Left ventricle myocardium superior (tissue), 1 donor: ENCODE data around the gene WDR6. TPM values are rescaled to one million over a fixed set of nuclear protein-coding genes. Genes with fewer than 3 reads are reported as not detected.
A peak's percentile ranks its signal among the peaks of the same experiment; 100 is the strongest.
"Not testable (repeated sequence)": the region's sequence is repeated elsewhere in the genome, so short reads cannot be mapped to it uniquely, and the experiment has no call there.

Source experiments
- ATAC-seq: fragments of 200-7000 bp; cut with Tn5 transposase; one replicate; pipeline ENCODE4 v1.9.1; 2020; ENCODE audit warnings: mild to moderate bottlenecking, moderate library complexity
- DNase-seq: peaks from one replicate; pipeline ENCODE4 v3.0.0-alpha.2; 2020
- intact Hi-C: fragments of 100-400 bp; cut with micrococcal nuclease; formaldehyde crosslinking; loops from one replicate; pipeline ENCODE4 v1.11.0; 2022
- total RNA-seq: library from RNA; stranded (reverse); fragmentation: NEBNext Ultra II Directional; extraction: Animal tissue kit (Norgen Biotek cat#: 25700); gene quantifications from one replicate; pipeline ENCODE4 v1.2.1, GENCODE V29; 2021
- donor health status: DM: no; HTN: yes; CAD: no; lungs with severe emphysema.

WDR6 gene
- total RNA-seq, 1 donor from 2014 or later: 86.9 TPM

DNA sequence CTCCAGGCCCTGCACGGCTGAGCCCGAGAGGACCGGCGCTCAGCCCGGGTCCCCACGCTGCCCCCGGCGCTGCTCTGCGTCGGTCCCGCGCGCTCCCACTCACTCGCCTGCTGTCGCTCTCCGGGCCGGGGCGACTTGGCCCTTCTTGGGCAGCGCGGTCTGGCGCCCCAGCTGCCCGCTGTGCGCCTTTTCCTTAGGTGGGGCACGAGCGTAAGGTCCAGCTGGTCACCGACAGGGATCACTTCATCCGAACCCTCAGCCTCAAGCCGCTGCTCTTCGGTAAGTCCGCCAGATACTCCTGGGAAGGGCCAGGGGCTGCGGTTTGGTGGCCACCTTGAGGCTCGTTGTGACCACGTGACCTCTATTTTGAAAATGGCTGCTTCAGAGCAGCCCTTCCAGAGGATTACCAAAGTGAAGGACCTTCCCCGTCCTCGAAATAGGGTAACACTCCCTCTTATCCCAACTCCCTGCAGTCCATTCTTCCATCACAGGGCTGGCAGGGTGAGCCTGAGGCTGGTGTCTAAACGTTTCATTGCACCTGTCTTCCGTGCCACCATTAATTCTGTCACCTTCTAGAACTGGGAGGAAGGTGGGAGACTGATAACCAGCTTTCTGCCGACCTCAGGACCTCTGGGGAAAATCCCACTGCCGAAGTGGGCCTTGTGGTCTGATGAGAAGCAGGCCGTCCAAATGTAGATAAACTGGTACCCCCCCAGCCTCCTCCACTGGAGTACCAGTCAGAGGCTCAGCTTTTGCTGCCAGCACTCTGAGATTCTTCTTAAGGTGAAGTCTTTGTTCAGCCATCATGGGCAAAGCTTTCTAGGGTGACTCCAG, 16.3 kb upstream of the WDR6 start:
- intact Hi-C loops: no loop called here
- ATAC-seq: peak; percentile 25
- peak; percentile 43 for DNase-seq

DNA sequence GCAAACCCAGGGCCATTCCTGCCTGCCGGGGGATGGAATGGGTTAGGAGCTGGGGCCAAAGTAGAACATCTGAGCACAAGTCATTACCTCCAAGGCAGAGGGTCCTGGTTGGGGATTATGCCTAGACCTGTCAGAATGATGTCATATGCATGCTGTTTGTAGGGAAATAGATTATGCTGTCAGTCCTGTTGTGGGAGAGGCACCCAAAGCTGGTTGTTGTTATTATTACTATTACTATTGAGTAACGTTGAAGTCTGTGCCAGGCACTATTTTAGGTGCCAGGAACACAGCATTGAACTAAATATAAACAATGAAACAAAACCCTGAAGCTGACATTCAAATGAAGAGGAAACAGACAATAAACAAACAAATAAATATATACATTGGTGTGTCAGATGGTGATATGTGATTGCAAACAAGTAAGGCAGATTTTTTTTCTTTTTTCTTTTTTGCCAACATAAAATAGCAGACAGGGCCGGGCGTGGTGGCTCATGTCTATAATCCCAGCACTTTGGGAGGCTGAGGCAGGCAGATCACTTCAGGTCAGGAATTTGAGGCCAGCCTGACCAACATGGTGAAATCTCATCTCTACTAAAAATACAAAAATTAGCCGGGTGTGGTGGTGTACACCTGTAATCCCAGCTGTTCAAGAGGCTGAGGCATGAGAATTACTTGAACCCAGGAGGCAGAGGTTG, 15.2 kb upstream of the WDR6 start:
- no peak for DNase-seq
- ATAC-seq: no peak
- intact Hi-C loops: no loop called here

DNA sequence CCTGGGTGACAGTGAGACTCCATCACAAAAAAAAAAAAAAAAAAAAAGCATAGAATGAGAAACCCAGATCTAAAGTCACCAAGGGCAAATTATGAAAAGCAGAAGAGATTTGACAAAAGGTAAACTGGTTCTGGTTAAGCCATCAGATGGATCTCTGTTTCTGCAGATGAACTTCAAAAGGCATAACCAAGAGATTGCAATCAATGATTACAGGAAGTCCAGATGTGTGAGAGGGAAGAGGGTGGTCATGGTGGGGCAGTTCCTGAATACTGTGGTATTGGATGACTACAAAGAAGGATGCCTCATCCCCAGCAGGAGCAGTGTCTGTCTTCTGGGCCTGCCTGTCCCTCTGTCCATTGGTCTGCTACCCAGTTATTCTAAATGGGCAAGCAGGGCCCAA, 13.4 kb upstream of the WDR6 start:
- ATAC-seq (no peak), DNase-seq (no peak)
- intact Hi-C loops: no loop called here

DNA sequence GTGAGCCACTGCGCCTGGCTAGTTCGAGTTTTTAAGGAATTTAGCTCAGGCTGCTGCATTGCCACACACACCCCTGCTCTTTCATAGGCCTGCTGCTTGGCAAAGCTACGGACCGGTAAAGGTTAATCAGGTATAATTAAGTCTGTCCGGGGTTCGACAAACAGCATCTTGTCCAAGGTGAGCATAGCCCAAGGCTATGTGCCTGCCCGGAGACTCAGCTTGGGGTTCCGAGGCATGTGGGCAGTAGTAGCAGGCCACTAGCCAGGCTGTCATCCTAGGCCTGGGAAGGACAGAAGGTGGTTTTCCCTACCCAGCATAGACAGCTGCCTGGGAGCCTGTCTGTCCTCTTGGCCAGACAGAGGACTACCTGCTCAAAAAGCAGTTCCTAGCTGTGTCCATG, 10.6 kb upstream of the WDR6 start:
- ATAC-seq (no peak), DNase-seq (no peak)
- intact Hi-C loops: no loop called here

DNA sequence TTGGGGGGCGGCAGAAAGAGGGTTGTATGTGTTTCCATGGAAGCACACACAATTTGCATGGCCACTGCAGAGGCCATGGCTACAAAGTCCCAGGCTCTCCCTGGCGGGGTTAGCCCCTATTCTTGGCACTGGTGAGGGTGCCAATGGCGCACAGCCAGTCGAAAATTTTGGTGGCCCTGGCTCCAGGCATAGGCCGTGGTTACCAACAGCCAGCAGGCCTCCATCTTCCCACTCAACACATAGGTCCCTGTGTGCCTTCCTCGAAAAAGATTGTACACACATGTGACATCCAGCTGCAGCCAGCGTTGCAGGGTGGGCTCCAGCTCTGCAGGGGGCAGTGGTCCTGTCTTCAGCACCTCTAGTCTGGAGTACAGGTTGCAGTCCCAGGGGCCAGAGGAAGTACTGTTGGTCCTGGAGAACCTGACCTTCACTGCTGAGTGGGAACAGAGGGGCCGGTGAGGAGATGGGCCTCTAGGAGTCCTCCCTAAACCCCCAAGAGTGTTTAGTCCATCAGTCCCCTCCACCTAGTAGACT, 10.0 kb upstream of the WDR6 start:
- ATAC-seq: no peak
- no peak for DNase-seq
- intact Hi-C loops: no loop called here

DNA sequence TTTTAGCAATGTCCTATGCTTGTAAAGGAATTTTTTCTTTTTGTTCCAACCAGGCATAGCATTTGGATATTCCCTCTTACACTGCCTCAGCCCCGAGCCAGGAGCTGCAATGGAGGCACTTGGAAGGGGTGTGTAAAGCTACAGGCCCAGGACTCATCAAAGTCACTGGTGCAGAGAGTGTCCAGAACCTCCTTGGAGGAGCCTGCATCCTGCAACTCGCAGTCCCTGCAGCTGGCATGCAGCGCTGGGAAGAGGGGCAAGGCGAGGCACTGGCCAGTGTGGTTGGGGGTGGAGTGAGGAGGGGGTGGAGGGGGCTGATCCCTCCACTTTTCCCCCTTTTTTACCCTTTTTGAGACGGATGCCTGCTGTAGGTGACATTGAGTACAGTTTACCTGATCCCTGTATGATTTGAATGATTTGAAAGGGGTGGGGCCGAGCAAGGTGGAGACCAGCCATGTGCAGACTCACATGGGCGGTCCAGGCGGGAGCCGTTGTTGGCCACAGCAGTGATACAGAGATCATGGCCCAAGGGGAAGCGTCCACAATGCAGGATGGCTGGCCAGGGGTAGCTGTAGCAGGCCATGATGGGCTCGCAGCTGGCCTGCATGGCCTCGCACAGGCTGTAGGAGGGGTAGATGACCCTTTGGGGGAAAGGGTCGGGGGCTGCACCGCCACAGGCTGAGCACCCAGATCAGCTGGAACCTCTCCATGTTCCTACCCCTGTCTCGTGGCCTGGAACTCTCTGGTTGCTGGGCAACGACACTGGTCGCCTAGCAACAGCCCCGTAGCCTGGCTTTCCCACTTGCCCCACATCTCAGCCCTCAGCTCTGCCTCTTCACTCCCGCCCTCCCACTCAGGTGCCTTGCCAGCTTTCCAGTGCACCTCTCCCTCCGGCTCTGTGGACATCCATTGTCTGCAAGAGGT, 9.2 kb upstream of the WDR6 start:
- no peak for ATAC-seq
- intact Hi-C loops: no loop called here

DNA sequence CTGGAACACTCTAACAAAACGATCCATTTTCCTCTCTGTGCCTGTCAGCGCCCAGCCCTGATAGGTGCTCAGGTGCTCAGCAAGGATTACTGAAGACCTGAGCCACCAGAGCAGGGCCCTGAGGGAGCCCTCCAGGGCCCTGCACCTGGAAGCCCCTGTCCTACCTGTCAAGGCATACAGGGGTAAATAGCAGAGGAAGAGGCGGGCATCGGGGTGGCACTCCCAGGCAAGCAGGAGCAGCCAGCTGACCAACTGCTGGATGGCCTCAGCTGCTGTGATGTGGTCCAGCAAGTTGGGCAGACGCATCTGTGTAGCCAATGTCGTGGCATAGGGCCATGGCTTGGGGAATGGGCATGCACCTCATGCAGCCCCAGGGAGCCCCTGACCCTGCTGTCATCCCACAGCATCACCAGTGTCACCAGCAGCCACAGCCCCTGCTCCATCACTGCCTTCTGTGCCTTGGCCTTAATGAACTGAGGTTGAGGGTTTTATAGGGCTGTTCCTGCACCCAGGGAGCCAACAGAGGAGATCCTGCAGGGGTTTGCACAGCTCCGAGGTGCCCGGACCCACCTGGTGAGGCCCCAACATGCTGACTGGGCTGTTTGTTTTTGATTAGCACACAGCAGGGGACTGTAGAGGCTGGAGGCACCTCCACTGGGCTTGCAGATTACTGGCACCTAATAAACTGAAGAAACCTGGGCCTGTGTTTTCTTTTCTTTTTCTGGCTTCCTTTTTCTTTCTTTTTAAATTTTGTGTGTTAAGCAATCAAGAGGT, 7.9 kb upstream of the WDR6 start:
- intact Hi-C loops: no loop called here
- DNase-seq (no peak), ATAC-seq (no peak)

More for the DNA sequence above, 9.2 kb upstream of the WDR6 start:
- DNase-seq: no peak

DNA sequence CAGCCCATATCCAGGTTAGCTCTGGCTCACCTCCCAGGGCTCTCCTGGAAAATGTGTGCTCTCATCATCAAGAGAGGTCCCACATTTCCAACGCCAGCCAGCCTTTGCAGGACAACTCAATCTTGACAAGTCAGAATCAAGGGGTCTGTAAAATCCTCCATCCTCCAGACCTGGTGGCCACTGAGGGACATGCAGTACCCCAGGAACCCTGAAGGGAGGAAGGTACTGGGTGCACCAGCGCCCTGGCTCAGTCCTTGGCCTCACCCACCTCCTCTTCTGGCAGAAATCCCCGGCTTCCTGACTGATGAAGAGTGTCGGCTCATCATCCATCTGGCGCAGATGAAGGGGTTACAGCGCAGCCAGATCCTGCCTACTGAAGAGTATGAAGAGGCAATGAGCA, 6.0 kb upstream of the WDR6 start:
- ATAC-seq: no peak

DNA sequence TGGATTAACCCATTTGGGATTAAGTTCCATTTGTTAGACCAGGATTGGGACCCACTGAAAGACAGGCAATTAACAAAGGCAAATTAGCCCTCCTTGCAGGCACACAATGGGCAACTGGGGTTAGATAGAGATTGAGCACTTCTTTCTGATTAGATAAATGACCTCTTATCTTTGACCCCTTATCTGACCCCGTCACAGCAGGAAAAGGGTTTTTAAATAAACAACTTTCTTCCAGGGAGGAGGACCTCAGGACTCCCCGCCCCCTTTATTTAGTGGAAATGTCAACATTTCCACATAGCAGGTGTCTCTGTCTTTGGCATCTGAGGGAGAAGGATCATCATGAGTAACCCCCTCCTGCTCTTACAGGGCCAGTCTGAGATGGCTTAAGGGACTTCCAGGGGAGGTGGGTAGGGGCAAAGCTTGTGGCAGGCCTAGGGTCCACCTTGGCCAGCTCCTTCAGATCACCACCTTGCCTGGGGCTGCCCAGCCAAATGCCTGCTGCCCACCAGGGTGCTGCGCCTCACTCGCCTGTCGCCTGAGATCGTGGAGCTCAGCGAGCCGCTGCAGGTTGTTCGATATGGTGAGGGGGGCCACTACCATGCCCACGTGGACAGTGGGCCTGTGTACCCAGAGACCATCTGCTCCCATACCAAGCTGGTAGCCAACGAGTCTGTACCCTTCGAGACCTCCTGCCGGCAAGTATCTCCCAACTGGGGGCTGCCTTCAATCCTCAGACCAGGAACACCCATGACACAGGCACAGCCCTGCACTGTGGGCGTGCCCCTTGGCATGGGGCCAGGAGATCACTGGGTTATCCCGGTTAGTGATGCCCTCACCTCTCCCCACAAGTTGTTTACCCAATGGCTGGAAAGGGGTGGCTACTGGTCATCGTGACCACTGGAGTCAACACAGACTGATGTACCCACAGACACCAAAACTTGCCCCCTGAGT, 2.6 kb upstream of the WDR6 start:
- intact Hi-C loops: no loop called here
- ATAC-seq (no peak), DNase-seq (peak; percentile 57)

More for the DNA sequence above, 6.0 kb upstream of the WDR6 start:
- DNase-seq: no peak
- intact Hi-C loops: no loop called here

DNA sequence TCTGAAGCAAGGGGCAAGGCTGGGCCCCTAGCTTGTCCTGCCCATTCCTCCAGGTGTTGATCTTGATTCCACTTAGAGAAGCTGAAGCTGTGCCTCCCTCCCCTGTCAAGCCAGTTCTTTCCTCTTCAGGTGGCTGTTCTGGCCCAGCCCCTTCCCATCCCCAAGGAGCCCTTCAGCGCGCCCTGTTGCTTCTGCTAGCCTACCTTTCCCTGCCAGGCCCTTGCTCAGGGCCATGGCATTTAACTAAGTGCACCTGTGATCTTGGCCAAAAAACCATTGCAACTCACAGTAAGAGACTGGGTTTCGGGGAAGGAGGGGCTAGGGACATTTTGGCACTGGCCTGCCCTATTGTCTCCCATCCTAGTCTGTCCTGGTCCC, 1.9 kb upstream of the WDR6 start:
- intact Hi-C loops: no loop called here
- ATAC-seq (no peak), DNase-seq (no peak)

DNA sequence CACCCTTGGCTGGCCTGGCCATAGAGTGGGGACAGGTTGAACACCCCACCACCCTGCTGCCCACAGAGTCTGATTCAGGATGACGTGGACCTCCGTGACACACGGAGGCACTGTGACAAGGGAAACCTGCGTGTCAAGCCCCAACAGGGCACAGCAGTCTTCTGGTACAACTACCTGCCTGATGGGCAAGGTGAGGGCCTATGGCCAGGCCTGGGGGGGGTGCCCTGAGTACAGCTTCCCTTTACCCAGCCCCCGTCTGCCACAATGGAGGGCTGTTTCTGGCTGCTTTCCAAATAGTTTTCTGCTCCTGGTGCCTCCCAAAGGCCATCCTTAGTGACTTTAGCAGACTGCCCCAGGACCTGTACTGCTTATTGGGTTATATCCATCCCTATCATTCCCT, 1.2 kb upstream of the WDR6 start:
- DNase-seq (no peak), ATAC-seq (no peak)
- intact Hi-C loops: no loop called here

DNA sequence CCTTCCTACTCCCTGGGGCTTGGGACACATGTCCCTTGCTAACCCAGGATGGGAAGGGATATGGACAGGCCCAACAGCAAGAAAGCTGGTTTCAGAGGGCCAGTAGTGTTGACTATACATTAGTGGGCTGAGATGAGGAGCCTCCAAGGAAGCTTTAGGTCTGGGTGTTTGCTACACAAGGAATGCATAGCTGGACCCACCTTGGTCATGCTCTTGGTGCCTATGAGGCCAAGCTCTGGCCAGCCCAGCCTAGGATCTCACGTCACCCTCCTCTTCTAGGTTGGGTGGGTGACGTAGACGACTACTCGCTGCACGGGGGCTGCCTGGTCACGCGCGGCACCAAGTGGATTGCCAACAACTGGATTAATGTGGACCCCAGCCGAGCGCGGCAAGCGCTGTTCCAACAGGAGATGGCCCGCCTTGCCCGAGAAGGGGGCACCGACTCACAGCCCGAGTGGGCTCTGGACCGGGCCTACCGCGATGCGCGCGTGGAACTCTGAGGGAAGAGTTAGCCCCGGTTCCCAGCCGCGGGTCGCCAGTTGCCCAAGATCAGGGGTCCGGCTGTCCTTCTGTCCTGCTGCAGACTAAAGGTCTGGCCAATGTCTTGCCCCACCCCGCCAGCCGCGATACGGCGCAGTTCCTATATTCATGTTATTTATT, 653 bp upstream of the WDR6 start:
- intact Hi-C loops: no loop called here
- DNase-seq: peak; percentile 66
- peak; percentile 11 for ATAC-seq

DNA sequence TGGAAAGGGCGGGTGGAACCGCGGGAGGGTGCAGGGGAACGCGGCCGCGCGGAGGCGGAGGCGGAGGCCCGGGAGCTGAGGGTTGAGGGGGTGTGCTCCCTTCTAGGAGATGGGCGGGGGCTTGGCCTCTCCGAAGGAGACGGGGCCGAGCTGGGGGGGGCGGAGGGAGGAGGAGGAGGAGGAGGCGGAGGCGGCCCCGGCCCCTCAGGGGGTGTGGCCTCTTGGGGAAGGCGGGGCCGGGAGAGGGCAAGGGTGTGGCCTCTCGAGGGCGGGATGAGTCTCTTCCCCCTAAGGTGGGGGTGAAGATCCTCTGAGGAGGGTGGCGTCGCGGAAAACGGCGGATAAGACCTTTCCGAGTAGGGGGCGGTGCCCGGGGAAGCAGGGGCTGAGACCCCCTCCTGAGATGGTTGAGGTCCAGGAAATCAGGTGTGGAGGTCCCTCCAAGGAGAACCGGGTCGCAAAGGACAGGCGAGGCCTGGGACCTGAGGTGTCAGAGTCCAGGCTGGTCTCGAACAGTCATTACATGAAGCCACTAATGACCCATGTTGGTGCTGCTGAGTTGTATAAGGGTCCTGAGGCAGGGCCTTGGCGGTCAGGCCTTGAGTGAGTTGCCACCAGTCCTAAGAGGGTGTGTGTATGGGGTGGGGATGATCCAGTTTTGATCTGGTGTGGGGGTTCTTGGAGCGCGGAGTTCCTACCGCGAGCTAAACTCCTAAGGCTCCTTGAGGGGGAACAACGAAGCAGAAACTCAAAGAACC, 759 bp downstream of the WDR6 start:
- ATAC-seq (peak; percentile 81), DNase-seq (peak; percentile 93)
- intact Hi-C loops: no loop called here

DNA sequence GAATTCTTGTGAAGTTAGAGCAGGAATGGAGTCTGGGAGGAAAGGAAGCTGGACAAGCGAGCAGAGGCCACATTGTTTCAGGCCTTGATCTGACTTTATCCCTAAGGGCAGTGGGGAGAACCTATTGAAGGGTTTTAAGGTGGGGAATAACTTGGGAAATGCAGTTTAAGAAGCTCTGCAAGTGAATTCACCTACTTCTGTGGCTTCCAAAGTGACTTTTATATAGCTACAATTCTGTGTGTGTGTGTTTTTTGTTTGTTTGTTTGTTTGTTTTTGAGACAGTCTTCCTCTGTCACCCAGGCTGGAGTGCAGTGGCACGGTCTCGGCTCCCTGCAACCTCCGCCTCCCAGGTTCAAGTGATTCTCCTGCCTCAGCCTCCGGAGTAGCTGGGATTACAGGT, 1.4 kb downstream of the WDR6 start:
- DNase-seq, intact Hi-C loops, ATAC-seq: not testable (repeated sequence)

DNA sequence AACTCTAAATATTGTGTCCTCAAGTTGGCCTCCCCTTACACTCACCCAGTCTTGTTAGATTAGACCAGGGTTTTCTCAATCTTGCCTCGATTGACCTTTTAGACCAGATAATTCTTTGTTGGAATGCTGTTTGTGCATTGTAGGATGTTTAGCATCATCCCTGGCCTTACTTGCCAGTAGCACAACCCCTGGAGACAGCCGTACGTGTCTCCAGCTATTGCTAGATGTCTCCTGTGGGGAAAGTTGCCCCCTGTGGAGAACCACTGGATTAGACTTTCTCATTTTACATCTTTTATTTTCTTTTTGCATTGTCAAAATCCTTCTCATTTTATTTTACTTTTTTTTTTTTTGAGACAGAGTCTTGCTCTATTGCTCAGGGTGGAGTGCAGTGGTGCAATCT, 2.2 kb downstream of the WDR6 start:
- intact Hi-C loops: no loop called here
- ATAC-seq: no peak
- no peak for DNase-seq

DNA sequence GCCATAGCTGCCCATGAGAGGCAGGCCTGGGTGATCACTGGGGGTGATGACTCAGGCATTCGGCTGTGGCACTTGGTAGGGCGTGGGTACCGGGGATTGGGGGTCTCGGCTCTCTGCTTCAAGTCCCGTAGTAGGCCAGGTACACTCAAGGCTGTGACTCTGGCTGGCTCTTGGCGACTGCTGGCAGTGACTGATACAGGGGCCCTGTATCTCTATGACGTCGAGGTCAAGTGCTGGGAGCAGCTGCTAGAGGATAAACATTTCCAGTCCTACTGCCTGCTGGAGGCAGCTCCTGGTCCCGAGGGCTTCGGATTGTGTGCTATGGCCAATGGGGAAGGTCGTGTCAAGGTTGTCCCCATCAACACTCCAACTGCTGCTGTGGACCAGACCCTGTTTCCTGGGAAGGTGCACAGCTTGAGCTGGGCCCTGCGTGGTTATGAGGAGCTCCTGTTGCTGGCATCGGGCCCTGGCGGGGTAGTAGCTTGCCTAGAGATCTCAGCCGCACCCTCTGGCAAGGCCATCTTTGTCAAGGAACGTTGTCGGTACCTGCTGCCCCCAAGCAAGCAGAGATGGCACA, 5.3 kb downstream of the WDR6 start:
- intact Hi-C loops: no loop called here
- ATAC-seq (peak; percentile 15), DNase-seq (peak; percentile 53)
